CD14-positive monocyte (primary cell): ENCODE results near the gene ACAD8. TPM values are rescaled to one million over a fixed set of nuclear protein-coding genes. Genes with fewer than 3 reads are reported as not detected.
A peak's percentile ranks its signal among the peaks of the same experiment; 100 is the strongest.

Experiments
- DNase-seq, 3 donors: peaks; one replicate each; pipeline ENCODE4 v3.0.0-alpha.2; 2011 to 2022
- H2AFZ ChIP-seq: 2 replicates; pipeline ENCODE4 v1.6.0; 2012; ENCODE audit warnings: mild to moderate bottlenecking, low read depth, low read length, inconsistent platforms; ENCODE audit not compliant: insufficient read depth, poor library complexity, severe bottlenecking
- H3K27ac ChIP-seq, 2 donors: 1 replicate in 1 of 2; 2 replicates in 1 of 2; pipeline ENCODE4 v1.5.1; 2012 to 2013; ENCODE audit warnings: low read length in 2 of 2, control low read depth in 1 of 2, inconsistent platforms in 1 of 2, low read depth in 1 of 2, mild to moderate bottlenecking in 1 of 2
- H3K27me3 ChIP-seq, 2 donors: one replicate each; pipeline versions ENCODE4 v1.6.0 to v1.6.1; 2011 to 2013; ENCODE audit warnings: low read length in 2 of 2; ENCODE audit not compliant: control insufficient read depth in 2 of 2, insufficient read depth in 2 of 2
- H3K36me3 ChIP-seq, 2 donors: replicated peaks in 1 of 2; 1 replicate in 1 of 2; 2 replicates in 1 of 2; pipeline versions ENCODE4 v1.5.1 to v1.6.1; 2012 to 2013; ENCODE audit warnings: low read length in 2 of 2, control low read depth in 1 of 2, inconsistent platforms in 1 of 2, mild to moderate bottlenecking in 1 of 2; ENCODE audit not compliant: insufficient read depth in 2 of 2, control insufficient read depth in 1 of 2
- H3K4me1 ChIP-seq, 2 donors: 1 replicate in 1 of 2; 2 replicates in 1 of 2; pipeline versions ENCODE4 v1.5.1 to v1.6.1; 2012 to 2013; ENCODE audit warnings: low read length in 2 of 2, control low read depth in 1 of 2, inconsistent platforms in 1 of 2, mild to moderate bottlenecking in 1 of 2, moderate library complexity in 1 of 2; ENCODE audit not compliant: insufficient read depth in 2 of 2, control insufficient read depth in 1 of 2
- H3K4me2 ChIP-seq: replicated peaks from 2 replicates; pipeline ENCODE3; 2012; ENCODE audit warnings: low read length, moderate library complexity, mild to moderate bottlenecking; ENCODE audit not compliant: poor library complexity, severe bottlenecking; ENCODE audit errors: extremely low read depth
- H3K4me3 ChIP-seq, 3 experiments: fragments of 200-600 bp in 1 of 3; sonication (generic) in 1 of 3; replicated peaks in 1 of 3; 1 replicate in 2 of 3; 2 replicates in 1 of 3; pipeline ENCODE4 v1.5.1; 2011 to 2013; ENCODE audit warnings: low read length in 3 of 3, mild to moderate bottlenecking in 3 of 3, control low read depth in 2 of 3, low read depth in 2 of 3, inconsistent platforms in 1 of 3, moderate library complexity in 1 of 3
- H3K79me2 ChIP-seq: 2 replicates; pipeline ENCODE4 v1.6.0; 2012; ENCODE audit warnings: mild to moderate bottlenecking, control low read depth, inconsistent platforms, low read length, moderate library complexity; ENCODE audit not compliant: insufficient read depth
- H3K9ac ChIP-seq: 2 replicates; pipeline ENCODE4 v1.6.0; 2017; ENCODE audit warnings: low read length, mild to moderate bottlenecking; ENCODE audit not compliant: insufficient read depth, poor library complexity, severe bottlenecking
- H3K9me3 ChIP-seq, 2 donors: replicated peaks in 1 of 2; 1 replicate in 1 of 2; 2 replicates in 1 of 2; pipeline versions ENCODE4 v1.5.1 to v1.6.1; 2012 to 2013; ENCODE audit warnings: low read length in 2 of 2, control low read depth in 1 of 2; ENCODE audit not compliant: control insufficient read depth in 1 of 2, insufficient read depth in 1 of 2
- H4K20me1 ChIP-seq: 2 replicates; pipeline ENCODE4 v1.6.0; 2012; ENCODE audit warnings: mild to moderate bottlenecking, low read length, control low read depth, moderate library complexity; ENCODE audit not compliant: insufficient read depth
- H3K27ac Mint-ChIP-seq, 7 donors: one replicate each; pipeline ENCODE4 v1.8.0; 2020; ENCODE audit warnings: mild to moderate bottlenecking in 7 of 7, mixed read lengths in 7 of 7, moderate library complexity in 6 of 7, inconsistent platforms in 2 of 7
- H3K27me3 Mint-ChIP-seq, 3 donors: one replicate each; pipeline ENCODE4 v1.8.0; 2021 to 2022; ENCODE audit warnings: low read depth in 3 of 3, mild to moderate bottlenecking in 3 of 3, mixed read lengths in 3 of 3, moderate library complexity in 3 of 3, inconsistent platforms in 1 of 3
- H3K36me3 Mint-ChIP-seq, 2 donors: one replicate each; pipeline ENCODE4 v1.8.0; 2020; ENCODE audit warnings: mixed read lengths in 2 of 2, inconsistent platforms in 1 of 2, mild to moderate bottlenecking in 1 of 2
- H3K4me1 Mint-ChIP-seq: one replicate; pipeline ENCODE4 v1.8.0; 2020; ENCODE audit warnings: mild to moderate bottlenecking, mixed read lengths
- H3K4me3 Mint-ChIP-seq, 2 donors: one replicate each; pipeline ENCODE4 v1.8.0; 2020; ENCODE audit warnings: mild to moderate bottlenecking in 2 of 2, mixed read lengths in 2 of 2, moderate library complexity in 1 of 2
- H3K9me3 Mint-ChIP-seq, 7 donors: one replicate each; pipeline ENCODE4 v1.8.0; 2020 to 2022; ENCODE audit warnings: mixed read lengths in 7 of 7, mild to moderate bottlenecking in 6 of 7, moderate library complexity in 6 of 7, inconsistent platforms in 2 of 7
- CTCF ChIP-seq: fragments of 200-600 bp; IDR thresholded peaks from one replicate; pipeline ENCODE4 v1.8.0; 2022; ENCODE audit warnings: antibody characterized with exemption, mild to moderate bottlenecking
- whole genome bisulfite sequencing: methylation state at CpG from one replicate; pipeline ENCODE4 v1.1.5; 2013; ENCODE audit warnings: missing lambda C conversion rate; ENCODE audit not compliant: insufficient coverage; 5-methylcytosine and 5-hydroxymethylcytosine counted together
- intact Hi-C, 2 donors: fragments of 100-400 bp; cut with micrococcal nuclease; formaldehyde crosslinking; loops; one replicate each; pipeline versions ENCODE4 v1.15.0 to v1.15.1; 2023
- polyA plus RNA-seq, 3 donors: library from polyadenylated mRNA; depleted of rRNA in 1 of 3; unstranded in 2 of 3; stranded (reverse) in 1 of 3; fragments of 300-500 nt in 2 of 3; fragments of >200 nt in 1 of 3; fragmentation: Illumina TruSeq in 2 of 3; gene quantifications; 1 replicate in 2 of 3; 2 replicates in 1 of 3; pipeline ENCODE4 v1.2.3, GENCODE V29; 2012 to 2021

Gene ACAD8
- polyA plus RNA-seq, 3 donors, result 16.7 to 37.2 (median 19.3) TPM

DNA sequence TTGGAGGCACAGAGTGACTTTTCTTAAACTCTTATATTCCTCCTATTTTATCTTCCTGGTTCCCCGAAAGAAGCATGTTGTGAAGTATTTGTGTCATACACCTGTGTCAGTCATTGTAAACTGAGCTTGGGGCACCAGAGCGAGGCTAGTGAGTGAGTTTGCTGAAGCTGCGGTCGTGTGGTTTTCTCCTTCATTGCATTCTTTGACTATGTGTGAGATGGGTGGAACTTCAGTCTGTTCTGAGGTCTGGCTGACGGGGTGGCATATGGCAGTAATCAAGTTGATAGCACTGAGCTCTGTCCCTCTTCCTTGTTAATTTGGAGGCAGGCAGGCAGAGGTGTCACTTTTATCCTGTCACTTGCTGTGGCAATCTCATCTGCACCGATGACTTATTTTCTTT is 24.7 kb upstream of the ACAD8 start:
- Histone ChIP-seq H2AFZ (no peak overlapping the region), H3K9ac (no peak overlapping the region), H3K27me3 (no peaks in the 10 kb centered on the region), H3K79me2 (peaks cover 77% of the 10 kb centered on the region), H3K4me2 (no peak overlapping the region), H3K27ac (no peak overlapping the region), H3K36me3 (peaks cover 3 to 22% of the 10 kb centered on the region in 2 donors), H3K4me3 (no peak overlapping the region), H3K9me3 (no peaks in the 10 kb centered on the region), H3K4me1 (peaks cover 35 to 52% of the 10 kb centered on the region in 2 donors), H4K20me1 (peaks cover 85% of the 10 kb centered on the region)
- H3K27ac Mint-ChIP-seq, result no peak overlapping the region
- 88% methylated on average over 3 of the region's 6 CpGs for WGBS
- no peak for TF ChIP-seq CTCF
- H3K9me3 Mint-ChIP-seq, result peaks cover 0 to 2% (median 0%) of the 10 kb centered on the region in 7 donors
- peaks cover 0 to 1% (median 0%) of the 10 kb centered on the region in 3 donors for H3K27me3 Mint-ChIP-seq
- no peak for DNase-seq
- intact Hi-C loops, result no loop called here
- H3K36me3 Mint-ChIP-seq, result peaks cover 27 to 32% of the 10 kb centered on the region in 2 donors
- peaks cover 66% of the 10 kb centered on the region for H3K4me1 Mint-ChIP-seq
- no peak overlapping the region for H3K4me3 Mint-ChIP-seq

DNA sequence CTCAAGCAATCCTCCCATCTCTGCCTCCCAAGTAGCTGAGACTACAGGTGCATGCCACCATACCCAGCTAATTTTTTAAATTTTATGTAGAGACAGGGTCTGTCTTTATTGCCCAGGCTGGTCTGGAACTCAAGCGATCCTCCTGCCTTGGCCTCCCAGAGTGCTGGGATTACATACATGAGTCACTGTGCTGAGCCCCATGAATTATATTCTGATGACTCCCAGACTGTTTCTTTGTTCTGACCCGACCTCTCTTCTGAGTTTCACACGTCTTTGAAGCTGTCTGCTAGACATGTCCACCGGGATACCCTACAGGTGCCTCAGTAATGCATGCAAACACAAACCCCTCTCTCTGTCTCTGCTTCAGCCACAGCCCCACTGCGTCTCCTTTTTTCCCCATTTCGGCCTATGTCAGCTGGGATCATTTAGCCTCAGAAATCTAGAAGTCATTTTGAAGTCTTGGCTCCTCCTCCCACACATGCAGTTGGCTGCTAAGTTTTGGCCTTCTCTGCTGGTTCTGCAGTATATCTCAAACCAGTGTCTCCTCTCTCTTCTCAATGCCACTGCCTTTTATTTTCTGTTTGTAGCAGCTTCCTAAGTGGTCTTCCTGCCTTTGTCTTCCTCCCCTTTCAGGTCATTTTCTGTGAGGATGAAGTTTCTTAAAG is 24.1 kb upstream of the ACAD8 start:
- Histone ChIP-seq H3K9me3 (no peaks in the 10 kb centered on the region), H3K27ac (no peak overlapping the region), H3K4me1 (peaks cover 35 to 49% of the 10 kb centered on the region in 2 donors), H3K36me3 (peaks cover 3 to 22% of the 10 kb centered on the region in 2 donors), H3K4me3 (no peak overlapping the region), H3K9ac (no peak overlapping the region), H3K4me2 (no peak overlapping the region), H3K27me3 (no peaks in the 10 kb centered on the region), H3K79me2 (peaks cover 74% of the 10 kb centered on the region), H4K20me1 (peaks cover 91% of the 10 kb centered on the region), H2AFZ (no peak overlapping the region)
- peaks cover 0 to 1% (median 0%) of the 10 kb centered on the region in 3 donors for H3K27me3 Mint-ChIP-seq
- peaks cover 0 to 2% (median 0%) of the 10 kb centered on the region in 7 donors for H3K9me3 Mint-ChIP-seq
- H3K27ac Mint-ChIP-seq, result peak overlapping the region in 2 of 7 donors; percentile 60 to 63
- peaks cover 66% of the 10 kb centered on the region for H3K4me1 Mint-ChIP-seq
- intact Hi-C loops, result no loop called here
- peaks cover 27 to 33% of the 10 kb centered on the region in 2 donors for H3K36me3 Mint-ChIP-seq
- WGBS, result 95% methylated on average over 3 of the region's 6 CpGs
- H3K4me3 Mint-ChIP-seq, result no peak overlapping the region
- TF ChIP-seq CTCF, result no peak
- no peak for DNase-seq
